ENCODE results near the gene SAP30BP. TPM values are rescaled to one million over a fixed set of nuclear protein-coding genes. Genes with fewer than 3 reads are reported as not detected.
A peak's percentile ranks its signal among the peaks of the same experiment; 100 is the strongest.

The SAP30BP gene
- total RNA-seq, 2 experiments from 2014 or later: 81.4 to 92.7 TPM

DNA sequence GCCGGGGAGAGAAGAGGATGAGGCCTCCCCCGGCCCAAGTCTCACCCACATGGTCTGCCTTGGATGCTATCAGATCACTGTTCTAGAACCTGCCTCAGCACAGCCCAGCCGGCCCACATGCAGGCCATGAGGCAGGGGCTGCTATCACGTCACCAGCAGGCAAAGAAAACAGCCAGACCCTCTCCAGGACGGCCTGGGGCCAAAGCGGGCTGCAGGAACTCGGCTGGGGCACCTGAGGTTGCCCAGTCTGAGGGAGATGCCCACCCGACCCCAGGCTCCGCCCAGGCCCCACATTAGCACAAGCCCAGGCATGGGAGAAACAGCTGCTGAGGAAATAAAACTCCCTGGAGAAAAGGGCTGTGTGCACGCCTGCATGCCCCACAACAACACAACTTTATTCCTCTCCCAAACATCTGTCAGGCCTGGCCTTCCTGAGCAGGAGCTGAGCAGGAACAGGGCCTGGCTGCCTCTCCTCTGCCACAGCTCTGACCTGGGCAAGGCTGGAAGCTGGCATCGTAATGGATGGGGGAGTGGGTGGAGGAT, 40.6 kb upstream of the SAP30BP start:
- Mint-ChIP-seq H3K36me3 (no peaks in the 10 kb centered on the region), H3K27ac (no peak overlapping the region), H3K27me3 (no peaks in the 10 kb centered on the region), H3K9me3 (no peaks in the 10 kb centered on the region), H3K4me3 (no peak overlapping the region), H3K4me1 (ENCODE audit: low read depth) (no peaks in the 10 kb centered on the region)
- no peak for DNase-seq
- CTCF ChIA-PET: interaction anchor here (0.8 to 1.9 kb wide), 5 partner anchors 10 to 127 kb away, joined by 3 to 5 read pairs (median 5); no protein-coding TSS in a partner anchor
- intact Hi-C loops (cut with micrococcal nuclease): no loop called here
- POLR2A ChIA-PET: no interaction called here

DNA sequence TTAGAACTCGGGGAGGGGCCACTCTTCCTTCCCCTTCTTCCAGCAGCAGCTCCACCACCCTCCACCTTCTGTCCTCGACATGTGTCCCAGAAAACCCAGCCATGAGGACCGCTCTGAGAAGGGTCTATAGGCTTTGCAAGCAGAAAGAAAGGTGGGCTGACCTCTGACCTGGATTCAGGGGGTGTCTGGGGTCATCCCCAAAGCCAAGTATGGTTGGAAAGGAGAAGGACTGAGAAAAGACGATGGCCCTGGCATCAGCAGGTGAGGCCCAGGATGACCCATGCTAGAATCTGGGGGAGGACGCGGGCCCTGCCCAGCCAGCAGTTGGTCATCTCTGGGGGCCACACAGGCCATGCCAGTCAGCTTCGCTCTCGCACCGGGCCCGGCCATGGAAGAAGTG, 40.0 kb upstream of the SAP30BP start:
- POLR2A ChIA-PET: no interaction called here
- no peak for DNase-seq
- Mint-ChIP-seq H3K9me3 (no peaks in the 10 kb centered on the region), H3K4me1 (ENCODE audit: low read depth) (no peaks in the 10 kb centered on the region), H3K36me3 (no peaks in the 10 kb centered on the region), H3K4me3 (no peak overlapping the region), H3K27me3 (no peaks in the 10 kb centered on the region), H3K27ac (no peak overlapping the region)
- intact Hi-C loops (cut with micrococcal nuclease): no loop called here
- CTCF ChIA-PET: interaction anchor here (0.8 to 1.5 kb wide), 2 partner anchors 120 to 126 kb away, joined by 3 read pairs; no protein-coding TSS in a partner anchor

DNA sequence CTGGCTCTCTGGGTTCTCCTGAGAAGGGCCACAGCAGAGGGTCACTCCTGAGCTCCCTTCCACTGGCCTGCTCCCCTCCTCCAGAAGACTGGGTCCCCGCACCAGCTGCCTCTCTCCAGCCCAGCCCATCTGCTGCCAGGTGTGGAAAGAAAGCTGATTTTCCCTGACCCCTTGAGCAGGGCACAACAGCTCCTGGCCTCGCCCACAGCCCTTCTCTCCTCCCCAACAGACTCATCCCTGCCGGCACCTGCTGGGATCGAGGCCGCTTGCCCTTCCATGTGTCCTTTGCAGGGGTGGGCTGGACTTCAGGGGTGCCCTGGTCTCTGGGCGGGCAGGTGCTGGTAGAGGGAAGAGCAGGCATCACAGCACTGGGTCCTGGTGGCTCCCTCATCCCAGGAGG, 38.7 kb upstream of the SAP30BP start:
- intact Hi-C loops (cut with micrococcal nuclease): no loop called here
- Mint-ChIP-seq H3K4me3 (no peak overlapping the region), H3K36me3 (no peaks in the 10 kb centered on the region), H3K27ac (no peak overlapping the region), H3K27me3 (no peaks in the 10 kb centered on the region), H3K9me3 (no peaks in the 10 kb centered on the region), H3K4me1 (ENCODE audit: low read depth) (no peaks in the 10 kb centered on the region)
- CTCF ChIA-PET: interaction anchor here (0.8 to 19.5 kb wide), 2 partner anchors 9 to 121 kb away, joined by 3 to 438 read pairs; no protein-coding TSS in a partner anchor
- POLR2A ChIA-PET: no interaction called here
- DNase-seq: no peak

DNA sequence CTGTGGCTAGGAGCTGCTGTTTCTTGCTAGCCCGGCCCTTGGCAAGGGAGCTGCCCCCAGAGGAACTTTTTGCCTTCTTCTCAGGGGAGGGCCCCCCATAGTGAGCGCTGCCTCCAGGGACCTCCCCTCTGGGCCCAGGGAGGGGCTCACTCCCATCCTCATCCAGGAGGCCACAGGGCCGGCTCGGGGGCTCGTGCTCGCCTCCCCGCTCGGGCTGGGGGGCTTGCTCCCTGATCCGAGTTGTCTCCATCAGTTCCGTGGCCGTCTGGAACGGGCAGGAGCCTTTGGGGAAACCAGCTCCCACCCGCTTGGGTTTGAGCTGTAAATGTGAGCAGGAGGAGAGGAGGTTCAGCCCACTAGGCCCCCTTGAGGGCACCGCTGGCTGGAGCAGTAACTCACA, 38.0 kb upstream of the SAP30BP start:
- no peak for DNase-seq
- Mint-ChIP-seq H3K4me1 (ENCODE audit: low read depth) (no peaks in the 10 kb centered on the region), H3K27me3 (no peaks in the 10 kb centered on the region), H3K4me3 (no peak overlapping the region), H3K36me3 (no peaks in the 10 kb centered on the region), H3K9me3 (no peaks in the 10 kb centered on the region), H3K27ac (no peak overlapping the region)
- ChIA-PET CTCF (interaction anchor here (1.0 to 19.5 kb wide), 3 partner anchors 10 to 120 kb away, joined by 3 to 438 read pairs (median 6); partner anchors contain the start of genes RECQL5 and SAP30BP), POLR2A (interaction anchor here (0.9 kb wide), 1 partner anchor 39 kb away, joined by 3 read pairs; no protein-coding TSS in a partner anchor)
- intact Hi-C loops (cut with micrococcal nuclease): no loop called here

DNA sequence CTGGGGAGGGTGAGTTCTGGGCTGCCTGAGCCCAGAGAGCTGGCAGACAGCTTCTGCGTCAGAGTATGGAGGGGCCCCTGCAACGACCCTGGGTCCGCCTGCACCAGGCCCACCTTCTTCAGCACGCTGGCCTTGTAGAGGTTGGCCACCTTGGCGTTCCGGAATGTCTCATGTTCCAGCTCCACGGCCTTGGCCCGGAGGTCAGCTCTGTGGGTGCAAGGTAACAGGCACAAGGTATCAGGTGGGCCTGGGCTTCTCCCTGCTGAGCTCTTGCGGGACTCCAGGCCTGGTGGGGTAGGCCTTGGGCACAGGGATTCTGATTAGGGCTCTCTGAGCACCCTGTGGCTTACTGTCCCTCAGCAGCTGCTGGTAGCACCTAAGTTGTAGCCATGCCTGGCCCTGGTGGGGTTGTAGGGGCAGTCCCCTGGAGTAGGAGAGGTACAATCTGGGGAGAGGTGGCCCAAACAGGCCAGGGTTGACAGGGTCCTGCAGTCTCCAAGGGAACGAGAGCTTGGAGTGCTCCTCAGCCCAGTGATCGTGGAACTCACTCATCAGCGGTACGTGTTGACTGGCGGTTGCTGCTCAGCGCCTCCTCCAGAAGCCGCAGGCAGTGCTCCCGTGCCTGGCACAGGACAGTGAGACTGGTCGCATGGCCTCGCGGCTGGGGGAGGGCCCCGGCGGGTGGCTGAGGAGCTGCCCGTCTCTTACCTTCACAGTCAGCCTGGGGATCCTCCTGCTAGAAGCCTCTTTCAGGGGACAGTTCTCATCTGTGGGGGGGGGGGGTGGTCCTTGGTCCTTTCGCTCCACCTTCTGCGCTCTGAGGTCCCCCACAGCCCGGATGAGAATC, 36.8 kb upstream of the SAP30BP start:
- no peak overlapping the region for H3K27ac Mint-ChIP-seq
- no peak overlapping the region for H3K4me3 Mint-ChIP-seq
- no peaks in the 10 kb centered on the region for H3K4me1 Mint-ChIP-seq (ENCODE audit: low read depth)
- ChIA-PET CTCF (interaction anchor here (1.0 to 19.5 kb wide), 6 partner anchors 11 to 119 kb away, joined by 3 to 438 read pairs (median 5); partner anchors contain the start of genes RECQL5 and SAP30BP), POLR2A (interaction anchor here (0.9 kb wide), 1 partner anchor 40 kb away, joined by 3 read pairs; no protein-coding TSS in a partner anchor)
- no peak for DNase-seq
- H3K9me3 Mint-ChIP-seq: no peaks in the 10 kb centered on the region
- no peaks in the 10 kb centered on the region for H3K36me3 Mint-ChIP-seq
- intact Hi-C loops (cut with micrococcal nuclease): no loop called here
- no peaks in the 10 kb centered on the region for H3K27me3 Mint-ChIP-seq

DNA sequence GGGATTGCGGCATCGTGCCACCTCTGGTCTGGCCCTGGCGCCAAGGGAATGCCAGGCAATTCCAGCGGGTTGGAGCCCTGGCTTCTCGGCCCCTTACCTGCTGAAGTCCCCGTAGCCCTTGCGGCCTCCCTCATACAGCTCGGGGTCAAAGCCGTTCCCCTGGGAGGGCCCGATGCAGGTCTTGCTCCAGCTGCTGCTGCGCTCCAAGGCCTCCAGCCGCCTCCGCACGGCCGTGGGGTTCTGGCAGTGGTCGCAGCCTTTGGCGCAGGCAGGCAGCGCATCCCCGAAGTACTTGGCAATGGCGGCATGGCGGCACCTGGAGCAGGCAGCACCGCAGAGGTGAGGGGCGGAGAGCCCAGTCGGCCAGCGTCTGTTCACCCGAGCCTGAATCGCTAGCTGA, 35.8 kb upstream of the SAP30BP start:
- ChIA-PET CTCF (interaction anchor here (0.6 to 19.5 kb wide), 3 partner anchors 13 to 385 kb away, joined by 3 to 438 read pairs (median 69); a partner anchor contains a TSS), POLR2A (no interaction called here)
- no peak for DNase-seq
- Mint-ChIP-seq H3K4me1 (ENCODE audit: low read depth) (no peaks in the 10 kb centered on the region), H3K9me3 (no peaks in the 10 kb centered on the region), H3K27ac (no peak overlapping the region), H3K27me3 (no peaks in the 10 kb centered on the region), H3K36me3 (no peaks in the 10 kb centered on the region), H3K4me3 (no peak overlapping the region)
- intact Hi-C loops (cut with micrococcal nuclease): no loop called here

DNA sequence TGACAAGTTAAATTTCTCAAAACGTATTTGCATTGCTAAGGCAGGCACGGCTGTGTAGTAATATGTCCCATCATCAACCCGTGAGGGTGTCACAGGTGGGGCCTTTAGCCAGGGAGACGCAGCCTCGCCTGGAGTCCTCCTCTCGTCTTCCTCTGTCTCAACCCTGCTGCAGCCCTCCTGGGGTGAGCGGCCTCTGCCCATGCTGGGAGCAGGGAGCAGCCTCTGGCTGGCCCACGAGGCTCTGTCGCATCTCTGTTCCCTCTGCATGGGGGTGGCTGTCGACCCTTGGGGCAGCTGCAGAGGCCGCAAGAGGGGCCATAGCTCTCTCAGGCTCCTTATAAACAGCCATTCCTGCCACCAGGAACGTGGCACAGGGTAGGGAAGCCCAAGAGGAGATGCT, 34.7 kb upstream of the SAP30BP start:
- H3K4me3 Mint-ChIP-seq: no peak overlapping the region
- intact Hi-C loops (cut with micrococcal nuclease): loop anchor here (2.0 kb wide), 2 partner anchors 114 to 206 kb away; no protein-coding TSS in a partner anchor
- no peaks in the 10 kb centered on the region for H3K9me3 Mint-ChIP-seq
- CTCF ChIA-PET: interaction anchor here (0.6 to 19.5 kb wide), 53 partner anchors 10 to 985 kb away, joined by 3 to 438 read pairs (median 5); partner anchors contain the start of genes GALK1, GRB2, MRPL58 and RECQL5
- POLR2A ChIA-PET: interaction anchor here (0.8 to 1.7 kb wide), 2 partner anchors 115 to 223 kb away, joined by 3 to 6 read pairs; partner anchors contain the start of gene WBP2
- no peaks in the 10 kb centered on the region for H3K36me3 Mint-ChIP-seq
- no peaks in the 10 kb centered on the region for H3K27me3 Mint-ChIP-seq
- DNase-seq: no peak
- H3K4me1 Mint-ChIP-seq (ENCODE audit: low read depth): no peaks in the 10 kb centered on the region
- no peak overlapping the region for H3K27ac Mint-ChIP-seq

DNA sequence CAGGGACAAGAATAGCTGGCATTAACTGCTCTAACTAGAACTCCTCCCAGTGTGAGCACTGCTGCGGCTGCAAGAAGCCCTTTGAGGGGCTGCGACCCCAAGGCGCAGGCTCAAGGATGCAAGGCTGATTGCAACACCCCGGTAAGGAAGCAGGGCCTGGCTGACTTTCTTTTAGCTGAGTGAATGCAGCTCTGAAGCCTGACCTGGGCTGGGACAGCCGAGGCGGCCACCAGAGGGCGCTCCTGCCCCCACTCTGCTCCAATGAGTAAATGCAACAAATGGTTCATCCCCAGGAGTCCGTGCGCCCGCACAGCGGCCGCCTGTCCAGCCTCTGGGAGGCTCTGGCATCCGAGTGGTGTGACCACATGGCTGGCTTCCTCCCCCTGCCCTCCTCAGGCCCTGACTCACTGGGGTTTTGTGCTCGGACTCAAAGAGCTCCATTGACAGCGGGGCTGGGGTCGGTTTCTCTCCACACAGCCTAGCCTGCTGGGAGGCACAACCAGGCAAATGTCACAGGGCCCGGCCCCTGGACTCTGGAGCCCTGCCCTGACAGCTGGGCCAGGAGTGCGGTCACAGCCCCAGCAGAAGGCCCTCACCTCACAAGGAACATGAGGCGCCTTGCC, 34.2 kb upstream of the SAP30BP start, which contains the start of gene SMIM5:
Gene SMIM5 (plus strand): TSS at position 572 of the 623 bp plus-strand sequence. CDS start 6,768 bp downstream, outside the sequence.
- CTCF ChIA-PET: interaction anchor here (0.6 to 19.5 kb wide), 63 partner anchors 11 to 984 kb away, joined by 3 to 438 read pairs (median 5); partner anchors contain the start of genes GALK1, GRB2, MRPL58 and RECQL5
- no peaks in the 10 kb centered on the region for H3K9me3 Mint-ChIP-seq
- no peaks in the 10 kb centered on the region for H3K4me1 Mint-ChIP-seq (ENCODE audit: low read depth)
- no peak within 1 kb of the TSS for H3K4me3 Mint-ChIP-seq
- POLR2A ChIA-PET: interaction anchor here (0.6 to 1.7 kb wide), 3 partner anchors 115 to 634 kb away, joined by 3 to 6 read pairs (median 4); partner anchors contain the start of gene WBP2
- no peaks in the 10 kb centered on the region for H3K36me3 Mint-ChIP-seq
- intact Hi-C loops (cut with micrococcal nuclease): loop anchor here (1.0 to 2.0 kb wide), 3 partner anchors 114 to 206 kb away; no protein-coding TSS in a partner anchor
- H3K27me3 Mint-ChIP-seq: no peaks in the 10 kb centered on the region
- no peak within 1 kb of the TSS for H3K27ac Mint-ChIP-seq
- DNase-seq: peak; percentile 87

DNA sequence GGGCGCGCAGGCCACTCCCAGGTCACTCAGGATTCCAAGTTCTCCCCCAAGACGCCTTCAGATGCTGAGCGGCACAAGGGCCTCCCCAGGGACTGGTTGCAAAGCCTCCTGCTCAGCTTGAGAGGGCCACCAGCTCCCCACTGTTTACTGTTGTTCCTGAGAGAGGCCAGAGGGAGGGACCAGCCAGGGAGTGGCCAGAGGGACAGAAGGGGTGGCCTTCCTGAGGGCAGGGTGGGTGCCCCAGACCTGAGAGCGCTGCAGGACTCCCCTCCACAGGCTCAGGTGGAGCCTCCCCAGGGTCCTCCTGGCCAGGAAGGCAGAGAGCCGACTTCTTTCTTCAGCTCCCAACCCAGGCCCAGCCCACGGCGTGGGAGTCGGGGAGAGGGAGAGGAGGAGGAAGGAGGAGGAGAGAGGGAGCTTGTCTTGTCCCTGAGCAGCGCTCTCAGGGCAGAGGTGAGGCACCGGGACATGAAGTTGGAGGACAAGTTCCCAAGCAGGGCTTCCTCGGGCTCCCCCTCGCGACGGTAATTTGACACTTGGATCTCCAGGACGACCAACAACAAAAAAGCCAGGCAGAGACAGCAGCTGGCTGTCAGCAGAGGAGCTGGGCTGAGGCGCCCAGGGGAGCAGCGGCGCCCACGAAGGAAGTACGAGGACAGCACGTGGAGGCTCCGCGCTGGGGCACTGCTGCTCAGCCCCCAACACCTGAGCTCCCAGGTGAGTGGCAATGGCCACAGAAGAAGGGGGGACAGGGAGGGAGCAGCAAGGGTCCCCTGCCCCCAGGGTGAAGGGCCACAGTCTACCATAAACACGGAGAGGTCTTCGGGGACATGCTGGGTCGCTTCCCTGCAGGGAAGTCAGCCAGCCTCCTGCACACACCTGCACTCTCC, 33.4 kb upstream of the SAP30BP start:
- peak; percentile 65 for DNase-seq
- intact Hi-C loops (cut with micrococcal nuclease): loop anchor here (1.0 to 2.0 kb wide), 3 partner anchors 113 to 207 kb away; no protein-coding TSS in a partner anchor
- Mint-ChIP-seq H3K9me3 (no peaks in the 10 kb centered on the region), H3K36me3 (no peaks in the 10 kb centered on the region), H3K4me1 (ENCODE audit: low read depth) (no peaks in the 10 kb centered on the region), H3K27ac (no peak overlapping the region), H3K27me3 (no peaks in the 10 kb centered on the region), H3K4me3 (no peak overlapping the region)
- POLR2A ChIA-PET: interaction anchor here (0.6 to 1.7 kb wide), 2 partner anchors 114 to 635 kb away, joined by 4 to 6 read pairs; no protein-coding TSS in a partner anchor
- CTCF ChIA-PET: interaction anchor here (0.6 to 19.5 kb wide), 53 partner anchors 11 to 621 kb away, joined by 3 to 438 read pairs (median 5); partner anchors contain the start of genes GALK1, GRB2, MRPL58 and RECQL5

DNA sequence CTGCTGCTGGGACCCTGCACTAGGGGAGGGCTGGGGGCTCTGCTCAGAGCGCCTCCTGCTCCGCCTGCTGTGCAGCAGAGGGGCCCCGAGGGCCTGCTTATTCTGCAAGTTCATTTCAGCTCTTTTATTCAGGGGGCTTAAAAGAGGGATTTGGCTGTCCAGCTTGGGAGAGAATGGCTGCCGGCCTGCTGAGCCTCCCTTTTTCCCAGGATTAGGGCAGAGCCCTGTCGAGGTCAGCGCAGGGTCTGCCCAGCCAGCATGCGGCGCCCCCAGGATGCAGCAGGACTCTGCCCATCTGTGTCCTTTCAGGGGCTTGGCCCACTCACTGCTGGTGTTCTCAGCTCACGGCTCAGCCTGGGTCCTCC, 32.8 kb upstream of the SAP30BP start:
- CTCF ChIA-PET: interaction anchor here (0.7 to 19.5 kb wide), 21 partner anchors 10 to 353 kb away, joined by 3 to 438 read pairs (median 8); a partner anchor contains a TSS
- no peak for DNase-seq
- Mint-ChIP-seq H3K36me3 (no peaks in the 10 kb centered on the region), H3K4me3 (no peak overlapping the region), H3K27me3 (no peaks in the 10 kb centered on the region), H3K9me3 (no peaks in the 10 kb centered on the region), H3K4me1 (ENCODE audit: low read depth) (no peaks in the 10 kb centered on the region), H3K27ac (no peak overlapping the region)
- POLR2A ChIA-PET: no interaction called here
- intact Hi-C loops (cut with micrococcal nuclease): no loop called here

Data from activated CD4-positive, alpha-beta memory T cell treated with anti-CD3 and anti-CD28 coated beads for 36 hours (primary cell).